Transverse colon (tissue), 4 donors: ENCODE measurements around the gene ARL15. TPM values are rescaled to one million over a fixed set of nuclear protein-coding genes. Genes with fewer than 3 reads are reported as not detected.

Source experiments
- DNase-seq: peaks from one replicate; pipeline ENCODE4 v3.0.0-alpha.2; 2019
- H3K27ac ChIP-seq, 4 donors: fragments of 200-600 bp; sonication (generic); 2 replicates each; pipeline ENCODE4 v1.5.1; 2016 to 2018; ENCODE audit warnings: inconsistent platforms in 4 of 4
- H3K27me3 ChIP-seq: fragments of 200-600 bp; sonication (generic); 2 replicates; pipeline ENCODE4 v1.5.1; 2017; ENCODE audit warnings: inconsistent platforms
- H3K36me3 ChIP-seq, 4 donors: fragments of 200-600 bp; sonication (generic); 2 replicates each; pipeline ENCODE4 v1.5.1; 2017 to 2019; ENCODE audit warnings: inconsistent platforms in 4 of 4
- H3K4me1 ChIP-seq, 4 donors: fragments of 200-600 bp; sonication (generic); 2 replicates each; pipeline ENCODE4 v1.5.1; 2017 to 2020; ENCODE audit warnings: inconsistent platforms in 4 of 4
- H3K4me3 ChIP-seq, 4 donors: fragments of 200-600 bp; sonication (generic); 1 replicate in 1 of 4; 2 replicates in 3 of 4; pipeline versions ENCODE4 v1.5.1 to v1.6.1; 2017 to 2019; ENCODE audit warnings: inconsistent platforms in 4 of 4
- H3K9me3 ChIP-seq, 2 donors: fragments of 200-600 bp; sonication (generic); 2 replicates each; pipeline ENCODE4 v1.5.1; 2017 to 2019; ENCODE audit warnings: inconsistent platforms in 2 of 2
- CTCF ChIP-seq, 5 experiments: fragments of 200-600 bp in 3 of 5; fragments of 450-650 bp in 2 of 5; sonication (generic) in 3 of 5; IDR thresholded peaks; 1 replicate in 2 of 5; 2 replicates in 3 of 5; pipeline ENCODE4 v1.5.1; 2016 to 2017; ENCODE audit warnings: antibody characterized with exemption in 5 of 5, inconsistent platforms in 3 of 5, mild to moderate bottlenecking in 2 of 5, moderate library complexity in 1 of 5
- EP300 ChIP-seq: sonication (generic); formaldehyde crosslinking; IDR thresholded peaks from one replicate; pipeline ENCODE4 v1.6.1; 2017; ENCODE audit warnings: antibody characterized with exemption, low read depth
- POLR2A ChIP-seq: fragments of 450-650 bp; IDR thresholded peaks from one replicate; pipeline ENCODE4 v1.6.1; 2016; ENCODE audit warnings: antibody characterized with exemption, mild to moderate bottlenecking, moderate library complexity
- POLR2AphosphoS5 ChIP-seq, 3 donors: sonication (generic); formaldehyde crosslinking; IDR thresholded peaks; one replicate each; pipeline ENCODE4 v1.6.1; 2016; ENCODE audit warnings: antibody characterized with exemption in 3 of 3
- WGBS, 2 donors: methylation state at CpG; one replicate each; pipeline ENCODE4 v1.1.5; 2018; ENCODE audit warnings: low coverage in 1 of 2; 5-methylcytosine and 5-hydroxymethylcytosine counted together
- in situ Hi-C, 4 donors: fragments of 200-750 bp; cut with MboI; loops; one replicate each; pipeline versions ENCODE4 v1.15.0 to v1.15.1; 2017; ENCODE audit warnings: low sequenced_read_pairs in 3 of 4, low pct_ligation_motif_present in 1 of 4, low pct_unique_long_range_greater_than_20kb in 1 of 4
- intact Hi-C: fragments of 100-400 bp; cut with DNase I; formaldehyde crosslinking; loops from one replicate; pipeline ENCODE4 v1.15.1; 2023; ENCODE audit warnings: low total_unique reads
- total RNA-seq, 4 donors: library from RNA; depleted of rRNA; stranded (reverse); fragments of >200 nt; gene quantifications; one replicate each; pipeline ENCODE4 v1.1.0, GENCODE V29; 2016

The ARL15 gene
- total RNA-seq, 4 donors from 2014 or later, result 9.0 to 57.1 (median 27.7) TPM

GRCh38 chr5:54275361-54275760, 35.0 kb downstream of the ARL15 start:
- H3K27ac ChIP-seq, result no peak overlapping the region
- H3K9me3 ChIP-seq, result no peaks in the 10 kb centered on the region
- peaks cover 0 to 10% (median 0%) of the 10 kb centered on the region in 4 donors for H3K4me1 ChIP-seq
- intact Hi-C loops, result no loop called here
- no peaks in the 10 kb centered on the region for H3K36me3 ChIP-seq
- DNase-seq, result no peak
- in situ Hi-C loops, result no loop called here
- H3K4me3 ChIP-seq, result no peak overlapping the region
- no peak for TF ChIP-seq POLR2A
- TF ChIP-seq POLR2AphosphoS5 (IDR thresholded peaks at IDR 0.05), result no peak
- TF ChIP-seq CTCF (IDR thresholded peaks at IDR 0.05), result no peak
- TF ChIP-seq EP300, result no peak
- WGBS, 2 donors, result 67 to 80% methylated on average over 3 to 4 of the region's 4 CpGs
- no peaks in the 10 kb centered on the region for H3K27me3 ChIP-seq

- intact Hi-C loops, result no loop called here
- no peak for TF ChIP-seq EP300
- TF ChIP-seq POLR2AphosphoS5 (IDR thresholded peaks at IDR 0.05), result no peak
- no peak for TF ChIP-seq CTCF (IDR thresholded peaks at IDR 0.05)
- no peak for TF ChIP-seq POLR2A
- H3K4me1 ChIP-seq, result peaks cover 0 to 10% (median 0%) of the 10 kb centered on the region in 4 donors
- no peaks in the 10 kb centered on the region for H3K9me3 ChIP-seq
- in situ Hi-C loops, result loop anchor here in 1 of 4 donors (25.0 kb wide), 1 partner anchor 137 kb away; no protein-coding TSS in a partner anchor
- H3K27ac ChIP-seq, result no peak overlapping the region
- no peak overlapping the region for H3K4me3 ChIP-seq
- 98% methylated on average over 2 of the region's 2 CpGs; no CpG with 5 or more reads in 1 of the 2 donors for WGBS, 2 donors
- no peaks in the 10 kb centered on the region for H3K27me3 ChIP-seq
- no peak for DNase-seq
- no peaks in the 10 kb centered on the region for H3K36me3 ChIP-seq
Measured at GRCh38 chr5:54274944-54275343, 35.4 kb downstream of the ARL15 start.

GRCh38 chr5:54273715-54274114, 36.7 kb downstream of the ARL15 start:
- WGBS, 2 donors, result 85 to 100% methylated on average over 2 to 6 of the region's 6 CpGs
- no peak for DNase-seq
- H3K27me3 ChIP-seq, result no peaks in the 10 kb centered on the region
- H3K4me1 ChIP-seq, result peaks cover 0 to 10% (median 0%) of the 10 kb centered on the region in 4 donors
- H3K4me3 ChIP-seq, result no peak overlapping the region
- H3K9me3 ChIP-seq, result no peaks in the 10 kb centered on the region
- H3K27ac ChIP-seq, result no peak overlapping the region
- TF ChIP-seq POLR2A (no peak), POLR2AphosphoS5 (IDR thresholded peaks at IDR 0.05) (no peak), CTCF (IDR thresholded peaks at IDR 0.05) (no peak), EP300 (no peak)
- intact Hi-C loops (no loop called here), in situ Hi-C loops (loop anchor here in 1 of 4 donors (25.0 kb wide), 1 partner anchor 139 kb away; no protein-coding TSS in a partner anchor)
- H3K36me3 ChIP-seq, result no peaks in the 10 kb centered on the region

GRCh38 chr5:54272746-54273145, 37.6 kb downstream of the ARL15 start:
- Histone ChIP-seq H3K27me3 (no peaks in the 10 kb centered on the region), H3K4me3 (no peak overlapping the region), H3K9me3 (no peaks in the 10 kb centered on the region), H3K4me1 (peaks cover 0 to 10% (median 0%) of the 10 kb centered on the region in 4 donors), H3K27ac (no peak overlapping the region), H3K36me3 (no peaks in the 10 kb centered on the region)
- TF ChIP-seq POLR2A, result no peak
- TF ChIP-seq EP300, result no peak
- no peak for TF ChIP-seq CTCF (IDR thresholded peaks at IDR 0.05)
- TF ChIP-seq POLR2AphosphoS5 (IDR thresholded peaks at IDR 0.05), result no peak
- 29 to 47% methylated on average over 1 of the region's 1 CpG for WGBS, 2 donors
- intact Hi-C loops (no loop called here), in situ Hi-C loops (loop anchor here in 1 of 4 donors (25.0 kb wide), 1 partner anchor 140 kb away; no protein-coding TSS in a partner anchor)
- DNase-seq, result no peak
